H1 (cell line): ENCODE data around the gene RBMS1. TPM values are rescaled to one million over a fixed set of nuclear protein-coding genes. Genes with fewer than 3 reads are reported as not detected.

ENCODE experiments used
- CTCF ChIA-PET: fragments of 300-600 bp; sonication (Branson Sonifier 250); formaldehyde crosslinking; loops from one replicate; lab custom pipeline; 2021; ENCODE audit not compliant: partially characterized antibody; lab: Charles Lee
- POLR2A ChIA-PET: fragments of 300-600 bp; sonication (Branson Sonifier 250); formaldehyde crosslinking; loops from one replicate; lab custom pipeline; 2021; ENCODE audit warnings: inconsistent platforms; ENCODE audit not compliant: partially characterized antibody; lab: Charles Lee
- DNase-seq, 2 experiments: peaks; one replicate each; pipeline versions ENCODE4 v3.0.0 to v3.0.0-alpha.2; 2010 to 2022; ENCODE audit warnings: low spot score in 2 of 2, low read depth in 1 of 2, mixed read lengths in 1 of 2
- FAIRE-seq: peaks from 2 replicates; lab custom pipeline; 2011; peaks lifted over from hg19 to GRCh38; lab: Jason Lieb, UNC
- H2AFZ ChIP-seq: 2 replicates; pipeline ENCODE4 v1.8.1; 2012; ENCODE audit warnings: low read length, inconsistent platforms
- H2AK5ac ChIP-seq: 2 replicates; pipeline ENCODE4 v1.6.1; 2013; ENCODE audit warnings: low read depth, low read length
- H2BK120ac ChIP-seq: replicated peaks from 2 replicates; pipeline ENCODE3; 2013; ENCODE audit warnings: low read depth, low read length, inconsistent platforms
- H2BK12ac ChIP-seq: 2 replicates; pipeline ENCODE4 v1.6.1; 2013; ENCODE audit warnings: low read depth, low read length
- H2BK15ac ChIP-seq: 2 replicates; pipeline ENCODE4 v1.6.1; 2013; ENCODE audit warnings: low read length
- H2BK20ac ChIP-seq: 2 replicates; pipeline ENCODE4 v1.6.1; 2013; ENCODE audit warnings: low read length
- H2BK5ac ChIP-seq: 2 replicates; pipeline ENCODE4 v1.6.1; 2013; ENCODE audit warnings: low read depth, low read length
- H3K14ac ChIP-seq: 2 replicates; pipeline ENCODE4 v1.6.1; 2013; ENCODE audit warnings: inconsistent platforms; ENCODE audit not compliant: insufficient read length
- H3K18ac ChIP-seq: 2 replicates; pipeline ENCODE4 v1.6.1; 2013; ENCODE audit warnings: low read length; ENCODE audit errors: extremely low read depth
- H3K23ac ChIP-seq: 2 replicates; pipeline ENCODE4 v1.6.1; 2013; ENCODE audit warnings: inconsistent platforms; ENCODE audit not compliant: insufficient read length
- H3K23me2 ChIP-seq: 2 replicates; pipeline ENCODE4 v1.6.1; 2013; ENCODE audit warnings: low read depth, low read length
- H3K27ac ChIP-seq: 2 replicates; pipeline ENCODE4 v1.6.1; 2011; ENCODE audit warnings: low read depth, low read length, inconsistent platforms
- H3K27me3 ChIP-seq, 4 experiments: replicated peaks in 1 of 4; 1 replicate in 1 of 4; 2 replicates in 3 of 4; pipeline versions ENCODE4 v1.6.1 to v1.8.1; 2011 to 2013; ENCODE audit warnings: low read length in 3 of 4, mild to moderate bottlenecking in 3 of 4, inconsistent platforms in 2 of 4, mixed read lengths in 2 of 4, moderate library complexity in 1 of 4; ENCODE audit not compliant: control insufficient read depth in 3 of 4, insufficient read depth in 3 of 4; ENCODE audit errors: extremely low read depth in 1 of 4
- H3K36me3 ChIP-seq, 4 experiments: 2 replicates each; pipeline versions ENCODE4 v1.6.1 to v1.8.1; 2011 to 2013; ENCODE audit warnings: mild to moderate bottlenecking in 4 of 4, low read length in 3 of 4, moderate library complexity in 2 of 4, control low read depth in 1 of 4, inconsistent platforms in 1 of 4; ENCODE audit not compliant: insufficient read depth in 4 of 4, control insufficient read depth in 2 of 4
- H3K4ac ChIP-seq: replicated peaks from 2 replicates; pipeline ENCODE3; 2013; ENCODE audit warnings: low read length, low read depth, mixed read lengths, inconsistent platforms; ENCODE audit not compliant: insufficient read length
- H3K4me1 ChIP-seq, 4 experiments: replicated peaks in 1 of 4; 1 replicate in 1 of 4; 2 replicates in 3 of 4; pipeline versions ENCODE4 v1.6.1 to v1.8.1; 2011 to 2013; ENCODE audit warnings: low read length in 3 of 4, inconsistent platforms in 2 of 4, mixed read lengths in 1 of 4; ENCODE audit not compliant: insufficient read depth in 4 of 4, control insufficient read depth in 3 of 4
- H3K4me2 ChIP-seq, 2 experiments: 2 replicates each; pipeline versions ENCODE4 v1.6.1 to v1.8.1; 2011 to 2013; ENCODE audit warnings: low read depth in 2 of 2, low read length in 2 of 2, control low read depth in 1 of 2, inconsistent platforms in 1 of 2, mild to moderate bottlenecking in 1 of 2; ENCODE audit not compliant: insufficient read depth in 1 of 2
- H3K4me3 ChIP-seq, 4 experiments: fragments of 200-600, 300-600 bp in 1 of 4; sonication (generic), shearing (Covaris generic), sonication (Bioruptor Twin) in 1 of 4; 2 replicates each; pipeline versions ENCODE4 v1.5.1 to v1.8.1; 2011 to 2016; ENCODE audit warnings: low read length in 4 of 4, low read depth in 3 of 4, control low read depth in 2 of 4, inconsistent platforms in 2 of 4, mild to moderate bottlenecking in 2 of 4, mixed read lengths in 1 of 4, moderate library complexity in 1 of 4; ENCODE audit not compliant: insufficient read depth in 2 of 4; ENCODE audit errors: extremely low read depth in 1 of 4
- H3K56ac ChIP-seq: replicated peaks from 2 replicates; pipeline ENCODE3; 2013; ENCODE audit warnings: low read depth, mild to moderate bottlenecking, mixed read lengths, low read length, inconsistent platforms; ENCODE audit not compliant: insufficient read length
- H3K79me1 ChIP-seq: 2 replicates; pipeline ENCODE4 v1.6.1; 2013; ENCODE audit warnings: low read depth, low read length, control low read depth
- H3K79me2 ChIP-seq, 2 experiments: 2 replicates each; pipeline versions ENCODE4 v1.6.1 to v1.8.1; 2012 to 2013; ENCODE audit warnings: low read length in 2 of 2, mild to moderate bottlenecking in 2 of 2, inconsistent platforms in 1 of 2; ENCODE audit not compliant: insufficient read depth in 2 of 2, control insufficient read depth in 1 of 2
- H3K9ac ChIP-seq, 4 experiments: replicated peaks in 1 of 4; 1 replicate in 1 of 4; 2 replicates in 3 of 4; pipeline versions ENCODE4 v1.6.1 to v1.8.1; 2011 to 2013; ENCODE audit warnings: low read depth in 3 of 4, low read length in 3 of 4, control low read depth in 2 of 4, mild to moderate bottlenecking in 2 of 4, moderate library complexity in 2 of 4, inconsistent platforms in 1 of 4; ENCODE audit errors: extremely low read depth in 1 of 4
- H3K9me3 ChIP-seq, 2 experiments: 2 replicates each; pipeline versions ENCODE4 v1.6.1 to v1.8.1; 2012 to 2013; ENCODE audit warnings: mild to moderate bottlenecking in 2 of 2, moderate library complexity in 2 of 2, control low read depth in 1 of 2, inconsistent platforms in 1 of 2, low read depth in 1 of 2, low read length in 1 of 2, mixed read lengths in 1 of 2; ENCODE audit not compliant: insufficient read depth in 2 of 2
- H4K20me1 ChIP-seq, 2 experiments: replicated peaks in 1 of 2; 2 replicates each; pipeline versions ENCODE3 to v1.8.1; 2011 to 2013; ENCODE audit warnings: inconsistent platforms in 2 of 2, low read length in 2 of 2, mild to moderate bottlenecking in 1 of 2; ENCODE audit not compliant: insufficient read depth in 2 of 2, control insufficient read depth in 1 of 2
- H4K5ac ChIP-seq: 2 replicates; pipeline ENCODE4 v1.6.1; 2013; ENCODE audit warnings: low read length, low read depth, mixed read lengths, inconsistent platforms; ENCODE audit not compliant: insufficient read length
- H4K8ac ChIP-seq: 2 replicates; pipeline ENCODE4 v1.8.0; 2013; ENCODE audit warnings: mild to moderate bottlenecking, moderate library complexity, low read length, inconsistent platforms; ENCODE audit not compliant: insufficient read depth; ENCODE audit errors: extremely low read depth
- H4K91ac ChIP-seq: replicated peaks from 2 replicates; pipeline ENCODE3; 2013; ENCODE audit warnings: low read length, mixed read lengths, inconsistent platforms; ENCODE audit not compliant: insufficient read length
- EP300 ChIP-seq, 2 experiments: IDR thresholded peaks; 1 replicate in 1 of 2; 2 replicates in 1 of 2; pipeline ENCODE4 v1.6.1; 2011 to 2012; ENCODE audit warnings: low read depth in 2 of 2, low read length in 2 of 2, mild to moderate bottlenecking in 2 of 2, borderline replicate concordance in 1 of 2, inconsistent platforms in 1 of 2, moderate library complexity in 1 of 2
- MAX ChIP-seq: IDR thresholded peaks from 2 replicates; pipeline ENCODE4 v1.6.1; 2012; ENCODE audit warnings: inconsistent platforms
- YY1 ChIP-seq: IDR thresholded peaks from 2 replicates; pipeline ENCODE4 v1.6.1; 2011; ENCODE audit warnings: low read depth, mild to moderate bottlenecking, low read length
- WGBS, 2 experiments: shearing (Covaris generic) in 1 of 2; methylation state at CpG; one replicate each; pipeline versions ENCODE4 v1.1.6 to v1.1.7; 2013 to 2015; ENCODE audit warnings: low lambda C conversion rate in 2 of 2, mixed read lengths in 2 of 2, inconsistent platforms in 1 of 2, low coverage in 1 of 2, missing lambda C conversion rate in 1 of 2; ENCODE audit not compliant: insufficient replicate concordance in 2 of 2, insufficient coverage in 1 of 2, insufficient read length in 1 of 2; ENCODE audit errors: extremely low coverage in 1 of 2, missing lambda C conversion rate in 1 of 2; 5-methylcytosine and 5-hydroxymethylcytosine counted together
- polyA plus RNA-seq, 7 experiments: library from polyadenylated mRNA; depleted of rRNA in 3 of 7; stranded (reverse) in 5 of 7; unstranded in 2 of 7; fragments of >200 nt in 5 of 7; fragments of 200-250 nt in 2 of 7; gene quantifications; 1 replicate in 5 of 7; 2 replicates in 1 of 7; 4 replicates in 1 of 7; pipeline versions ENCODE4 v1.2.1 to v1.2.3, GENCODE V29; 2011 to 2013; ENCODE audit warnings: missing spikeins in 2 of 7, mixed read lengths in 2 of 7
- total RNA-seq: library from RNA; stranded (reverse); fragmentation: NEBNext Ultra II Directional; extraction: Animal tissue kit (Norgen Biotek cat#: 25700); gene quantifications from 2 replicates; pipeline ENCODE4 v1.2.1, GENCODE V29; 2021
- TF ChIP-seq, protein P1 (sequence below), 3 experiments: IDR thresholded peaks; 1 replicate in 2 of 3; 2 replicates in 1 of 3; pipeline versions ENCODE4 v1.5.1 to v1.6.1; 2011; ENCODE audit warnings: low read length in 3 of 3, mild to moderate bottlenecking in 3 of 3, inconsistent platforms in 2 of 3, low read depth in 1 of 3, moderate library complexity in 1 of 3; ENCODE audit not compliant: insufficient read depth in 1 of 3; ENCODE audit errors: control extremely low read depth in 1 of 3

The RBMS1 gene
- total and polyA plus RNA-seq, 2 of the 8 experiments (the other 6 are each of a cell fraction or from before 2014, with no cell fraction given): 53.7 to 60.0 TPM

DNA sequence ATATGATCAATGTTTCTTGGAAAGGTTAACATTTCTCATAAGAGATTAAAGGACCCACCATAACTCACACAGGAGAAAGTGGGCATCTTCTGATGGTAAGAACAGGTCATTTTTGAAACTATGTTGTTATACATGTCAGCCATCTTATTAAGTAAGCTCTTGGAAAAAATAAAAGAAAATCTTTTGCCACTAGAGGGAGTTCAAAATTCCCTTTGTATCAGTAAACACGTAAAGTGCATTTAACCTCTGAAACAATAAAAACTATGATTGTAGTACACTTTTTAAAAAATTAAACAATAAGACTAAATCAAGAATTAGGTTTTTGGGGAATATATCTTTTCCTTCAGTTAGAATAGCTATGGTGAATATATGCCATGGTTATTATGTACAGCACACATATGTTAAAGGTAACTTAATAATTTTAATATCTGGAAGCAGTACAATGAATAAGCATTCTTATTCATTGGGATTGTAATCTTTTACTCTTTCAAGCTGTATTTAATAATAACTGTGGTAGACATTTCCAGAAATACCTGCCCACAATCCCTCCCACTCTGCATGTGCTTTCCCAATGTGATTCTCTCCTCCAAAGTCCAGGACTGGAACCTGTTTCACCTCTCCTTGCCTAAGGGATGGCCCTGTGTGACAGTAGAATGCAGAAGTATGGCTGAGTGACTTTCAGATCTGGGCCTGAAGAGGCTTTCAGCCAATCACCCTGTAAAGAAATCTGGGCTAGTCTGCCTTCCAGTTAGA, 64.2 kb downstream of the RBMS1 start:
- H2BK20ac ChIP-seq: no peak overlapping the region
- ChIA-PET POLR2A (interaction anchor here (1.5 kb wide), 1 partner anchor 16 kb away, joined by 4 read pairs; no protein-coding TSS in a partner anchor), CTCF (interaction anchor here (0.6 to 5.1 kb wide), 35 partner anchors 9 to 565 kb away, joined by 3 to 38 read pairs (median 3); no protein-coding TSS in a partner anchor)
- H2BK12ac ChIP-seq: no peak overlapping the region
- H2BK120ac ChIP-seq: no peak overlapping the region
- H4K91ac ChIP-seq: no peak overlapping the region
- H3K14ac ChIP-seq: no peak overlapping the region
- 90% methylated on average over 1 of the region's 1 CpG; no CpG with 5 or more reads in 1 of the 2 experiments for WGBS, 2 experiments
- DNase-seq (no peak), FAIRE-seq (no peak)
- H3K23me2 ChIP-seq: no peaks in the 10 kb centered on the region
- H3K4me3 ChIP-seq: no peak overlapping the region
- peaks cover 0 to 4% (median 2%) of the 10 kb centered on the region in 4 experiments; a peak in 2 of 7 replicates for H3K4me1 ChIP-seq
- H3K36me3 ChIP-seq: peaks cover 0 to 12% (median 4%) of the 10 kb centered on the region in 4 experiments; a peak in 3 of 8 replicates
- no peak overlapping the region for H2AFZ ChIP-seq
- no peak overlapping the region; a peak in 2 of 7 replicates for H3K9ac ChIP-seq
- no peak overlapping the region for H3K18ac ChIP-seq
- no peaks in the 10 kb centered on the region for H4K20me1 ChIP-seq
- no peak overlapping the region for H3K4me2 ChIP-seq
- H3K79me1 ChIP-seq: peaks cover 4% of the 10 kb centered on the region; the same call in 1 of the 2 replicates
- H3K79me2 ChIP-seq: peaks cover 0 to 4% of the 10 kb centered on the region in 2 experiments; a peak in 2 of 4 replicates
- no peak overlapping the region for H4K8ac ChIP-seq
- H3K56ac ChIP-seq: no peak overlapping the region
- H3K4ac ChIP-seq: no peak overlapping the region
- peaks cover 0 to 5% of the 10 kb centered on the region in 2 experiments; a peak in 1 of 4 replicates for H3K9me3 ChIP-seq
- no peak overlapping the region for H2AK5ac ChIP-seq
- no peak overlapping the region for H3K23ac ChIP-seq
- no peaks in the 10 kb centered on the region for H3K27me3 ChIP-seq
- H3K27ac ChIP-seq: no peak overlapping the region
- H2BK15ac ChIP-seq: no peak overlapping the region
- no peak overlapping the region for H4K5ac ChIP-seq
- no peak overlapping the region for H2BK5ac ChIP-seq
- TF ChIP-seq EP300 (IDR thresholded peaks at IDR 0.05; ENCODE audit: borderline replicate concordance in 1 of 2, low read depth in 2 of 2, low read length in 2 of 2) (no peak), MAX (no peak), YY1 (peak; percentile 43; the same call in 1 of the 2 replicates)
- TF ChIP-seq, protein P1, sequence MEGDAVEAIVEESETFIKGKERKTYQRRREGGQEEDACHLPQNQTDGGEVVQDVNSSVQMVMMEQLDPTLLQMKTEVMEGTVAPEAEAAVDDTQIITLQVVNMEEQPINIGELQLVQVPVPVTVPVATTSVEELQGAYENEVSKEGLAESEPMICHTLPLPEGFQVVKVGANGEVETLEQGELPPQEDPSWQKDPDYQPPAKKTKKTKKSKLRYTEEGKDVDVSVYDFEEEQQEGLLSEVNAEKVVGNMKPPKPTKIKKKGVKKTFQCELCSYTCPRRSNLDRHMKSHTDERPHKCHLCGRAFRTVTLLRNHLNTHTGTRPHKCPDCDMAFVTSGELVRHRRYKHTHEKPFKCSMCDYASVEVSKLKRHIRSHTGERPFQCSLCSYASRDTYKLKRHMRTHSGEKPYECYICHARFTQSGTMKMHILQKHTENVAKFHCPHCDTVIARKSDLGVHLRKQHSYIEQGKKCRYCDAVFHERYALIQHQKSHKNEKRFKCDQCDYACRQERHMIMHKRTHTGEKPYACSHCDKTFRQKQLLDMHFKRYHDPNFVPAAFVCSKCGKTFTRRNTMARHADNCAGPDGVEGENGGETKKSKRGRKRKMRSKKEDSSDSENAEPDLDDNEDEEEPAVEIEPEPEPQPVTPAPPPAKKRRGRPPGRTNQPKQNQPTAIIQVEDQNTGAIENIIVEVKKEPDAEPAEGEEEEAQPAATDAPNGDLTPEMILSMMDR (IDR thresholded peaks at IDR 0.05; ENCODE audit: control extremely low read depth in 1 of 3, insufficient read depth in 1 of 3, low read depth in 1 of 3, low read length in 3 of 3): peak in 1 of 3 experiments; percentile 20; a peak in 2 of 4 replicates
